Neutrophil (primary cell): Measurements from ENCODE around the gene PANK1.

Source experiments
- H3K27ac ChIP-seq: fragments of 200-600 bp; sonication (generic); 2 replicates; pipeline ENCODE4 v1.5.1; 2016; ENCODE audit warnings: mild to moderate bottlenecking, moderate library complexity
- H3K27me3 ChIP-seq: fragments of 200-600 bp; sonication (generic); 2 replicates; pipeline ENCODE4 v1.6.0; 2016; ENCODE audit warnings: mild to moderate bottlenecking
- H3K36me3 ChIP-seq: fragments of 200-600 bp; sonication (generic); 2 replicates; pipeline ENCODE4 v1.5.1; 2017
- H3K4me1 ChIP-seq, 2 experiments: fragments of 200-600 bp in 1 of 2; sonication (generic) in 1 of 2; 1 replicate in 1 of 2; 2 replicates in 1 of 2; pipeline versions ENCODE4 v1.5.1 to v1.6.1; 2013 to 2016; ENCODE audit warnings: low read depth in 1 of 2, low read length in 1 of 2, mild to moderate bottlenecking in 1 of 2, moderate library complexity in 1 of 2; ENCODE audit not compliant: control insufficient read depth in 1 of 2, insufficient read depth in 1 of 2
- H3K4me3 ChIP-seq, 2 experiments: fragments of 200-600 bp in 1 of 2; sonication (generic) in 1 of 2; 1 replicate in 1 of 2; 2 replicates in 1 of 2; pipeline ENCODE4 v1.5.1; 2013 to 2016; ENCODE audit warnings: low read depth in 1 of 2, low read length in 1 of 2, mild to moderate bottlenecking in 1 of 2, moderate library complexity in 1 of 2
- H3K9me3 ChIP-seq: fragments of 200-600 bp; sonication (generic); 2 replicates; pipeline ENCODE4 v1.5.1; 2016
- CTCF ChIP-seq: fragments of 200-600 bp; sonication (generic); IDR thresholded peaks from 2 replicates; pipeline ENCODE4 v1.5.1; 2016; ENCODE audit warnings: antibody characterized with exemption

PANK1 gene

GRCh38 chr10:89642193-89642592, 2.8 kb downstream of the PANK1 start:
- H3K4me1 ChIP-seq: peaks cover 18 to 24% of the 10 kb centered on the region in 2 experiments
- H3K36me3 ChIP-seq: no peaks in the 10 kb centered on the region
- H3K9me3 ChIP-seq: no peaks in the 10 kb centered on the region
- no peak overlapping the region for H3K27ac ChIP-seq
- no peak for TF ChIP-seq CTCF
- peaks cover 50% of the 10 kb centered on the region for H3K27me3 ChIP-seq
- H3K4me3 ChIP-seq: no peak overlapping the region

GRCh38 chr10:89640241-89640640, 4.8 kb downstream of the PANK1 start:
- peaks cover 18 to 21% of the 10 kb centered on the region in 2 experiments for H3K4me1 ChIP-seq
- no peaks in the 10 kb centered on the region for H3K9me3 ChIP-seq
- H3K4me3 ChIP-seq: no peak overlapping the region
- peaks cover 34% of the 10 kb centered on the region for H3K27me3 ChIP-seq
- TF ChIP-seq CTCF: no peak
- no peak overlapping the region for H3K27ac ChIP-seq
- H3K36me3 ChIP-seq: no peaks in the 10 kb centered on the region

GRCh38 chr10:89639326-89639725, 5.7 kb downstream of the PANK1 start:
- peaks cover 11 to 14% of the 10 kb centered on the region in 2 experiments for H3K4me1 ChIP-seq
- no peaks in the 10 kb centered on the region for H3K36me3 ChIP-seq
- H3K27ac ChIP-seq: no peak overlapping the region
- no peak for TF ChIP-seq CTCF
- H3K4me3 ChIP-seq: no peak overlapping the region
- no peaks in the 10 kb centered on the region for H3K9me3 ChIP-seq
- H3K27me3 ChIP-seq: peaks cover 25% of the 10 kb centered on the region

- Histone ChIP-seq H3K36me3 (no peaks in the 10 kb centered on the region), H3K27ac (no peak overlapping the region), H3K27me3 (peaks cover 3% of the 10 kb centered on the region), H3K4me1 (peaks cover 0 to 3% of the 10 kb centered on the region in 2 experiments), H3K9me3 (no peaks in the 10 kb centered on the region), H3K4me3 (no peak overlapping the region)
- TF ChIP-seq CTCF: no peak
These were observed 7.9 kb downstream of the PANK1 start for GRCh38 chr10:89637113-89637512.

- Histone ChIP-seq H3K9me3 (no peaks in the 10 kb centered on the region), H3K27ac (no peak overlapping the region), H3K4me1 (peaks cover 0 to 3% of the 10 kb centered on the region in 2 experiments), H3K27me3 (no peaks in the 10 kb centered on the region), H3K4me3 (no peak overlapping the region), H3K36me3 (no peaks in the 10 kb centered on the region)
- TF ChIP-seq CTCF: no peak
These were observed 10.4 kb downstream of the PANK1 start for GRCh38 chr10:89634637-89635036.

- no peaks in the 10 kb centered on the region for H3K9me3 ChIP-seq
- no peaks in the 10 kb centered on the region for H3K36me3 ChIP-seq
- no peak overlapping the region for H3K27ac ChIP-seq
- peaks cover 0 to 3% of the 10 kb centered on the region in 2 experiments for H3K4me1 ChIP-seq
- TF ChIP-seq CTCF: no peak
- H3K4me3 ChIP-seq: no peak overlapping the region
- no peaks in the 10 kb centered on the region for H3K27me3 ChIP-seq
These were observed 11.6 kb downstream of the PANK1 start for GRCh38 chr10:89633484-89633883.
